HepG2 (cell line): Measurements from ENCODE around the gene FUT8.

Experiments used
- NFE2L1 ChIP-seq: sonication (generic); formaldehyde crosslinking; IDR thresholded peaks from 2 replicates; pipeline ENCODE4 v1.4.0; 2020; ENCODE audit warnings: missing genetic modification reagents, mild to moderate bottlenecking, borderline replicate concordance
- NFIC ChIP-seq: IDR thresholded peaks from 2 replicates; pipeline ENCODE4 v1.6.1; 2012; ENCODE audit warnings: mild to moderate bottlenecking, low read length, inconsistent platforms
- POLR2A ChIP-seq, 2 experiments: IDR thresholded peaks; 2 replicates each; pipeline ENCODE4 v1.6.1; 2011; ENCODE audit warnings: low read depth in 2 of 2, low read length in 2 of 2, mild to moderate bottlenecking in 1 of 2, moderate library complexity in 1 of 2; ENCODE audit not compliant: insufficient read depth in 1 of 2
- RXRA ChIP-seq: sonication (generic); formaldehyde crosslinking; IDR thresholded peaks from 2 replicates; pipeline ENCODE4 v1.5.1; 2020; ENCODE audit warnings: missing genetic modification reagents
- TGIF2 ChIP-seq: IDR thresholded peaks from 2 replicates; pipeline ENCODE4 v1.6.1; 2016; ENCODE audit warnings: control low read depth, missing compliant biosample characterization
- ZBTB43 ChIP-seq: sonication (generic); formaldehyde crosslinking; conservative IDR thresholded peaks from 2 replicates; pipeline ENCODE4 v1.4.0; 2020; ENCODE audit warnings: missing genetic modification reagents
- ZNF331 ChIP-seq: sonication (generic); formaldehyde crosslinking; IDR thresholded peaks from 2 replicates; pipeline ENCODE4 v1.4.0; 2020; ENCODE audit warnings: missing genetic modification reagents
- ZNF574 ChIP-seq: sonication (generic); formaldehyde crosslinking; IDR thresholded peaks from 2 replicates; pipeline ENCODE4 v1.4.0; 2020; ENCODE audit warnings: missing genetic modification reagents
- ZNF788 ChIP-seq: sonication (generic); formaldehyde crosslinking; IDR thresholded peaks from 2 replicates; pipeline ENCODE4 v1.5.0; 2020; ENCODE audit warnings: mild to moderate bottlenecking, missing genetic modification reagents, borderline replicate concordance

- TF ChIP-seq ZNF574 (no peak), NFIC (no peak), RXRA (CRISPR knock-in tag) (no peak), TGIF2 (no peak), ZNF331 (CRISPR knock-in tag) (no peak), ZBTB43 (no peak), POLR2A (IDR thresholded peaks at IDR 0.05; ENCODE audit: insufficient read depth in 1 of 2, low read depth in 2 of 2, low read length in 2 of 2) (no peak), ZNF788 (CRISPR knock-in tag) (no peak), NFE2L1 (CRISPR knock-in tag) (no peak)
Measured at GRCh38 chr14:65751510-65751909, 339.0 kb downstream of the FUT8 start.
